GM10847 (cell line): Measurements from ENCODE around the gene NOTUM.

Experiments used
- POLR2A ChIP-seq: IDR thresholded peaks from 2 replicates; pipeline ENCODE4 v1.6.1; 2011; ENCODE audit not compliant: insufficient read length; ENCODE audit errors: extremely low read depth

The NOTUM gene

GRCh38 chr17:81941484-81942166 lies 19.4 kb downstream of the NOTUM start:
- no peak for TF ChIP-seq POLR2A

GRCh38 chr17:81940538-81941483 lies 20.2 kb downstream of the NOTUM start:
- no peak for TF ChIP-seq POLR2A

GRCh38 chr17:81939881-81940385 lies 21.1 kb downstream of the NOTUM start:
- TF ChIP-seq POLR2A: no peak

- TF ChIP-seq POLR2A: no peak
Observed at GRCh38 chr17:81939218-81939617, 21.8 kb downstream of the NOTUM start.

- no peak for TF ChIP-seq POLR2A
Observed at GRCh38 chr17:81935709-81936084, 25.3 kb downstream of the NOTUM start.

GRCh38 chr17:81934850-81935708 lies 25.9 kb downstream of the NOTUM start:
- no peak for TF ChIP-seq POLR2A

GRCh38 chr17:81934098-81934757 lies 26.8 kb downstream of the NOTUM start:
- TF ChIP-seq POLR2A: no peak

GRCh38 chr17:81933178-81933699 lies 27.7 kb downstream of the NOTUM start:
- TF ChIP-seq POLR2A: no peak

GRCh38 chr17:81932333-81932983 lies 28.5 kb downstream of the NOTUM start:
- no peak for TF ChIP-seq POLR2A

- no peak for TF ChIP-seq POLR2A
Observed at GRCh38 chr17:81931557-81932332, 29.2 kb downstream of the NOTUM start.

DNA sequence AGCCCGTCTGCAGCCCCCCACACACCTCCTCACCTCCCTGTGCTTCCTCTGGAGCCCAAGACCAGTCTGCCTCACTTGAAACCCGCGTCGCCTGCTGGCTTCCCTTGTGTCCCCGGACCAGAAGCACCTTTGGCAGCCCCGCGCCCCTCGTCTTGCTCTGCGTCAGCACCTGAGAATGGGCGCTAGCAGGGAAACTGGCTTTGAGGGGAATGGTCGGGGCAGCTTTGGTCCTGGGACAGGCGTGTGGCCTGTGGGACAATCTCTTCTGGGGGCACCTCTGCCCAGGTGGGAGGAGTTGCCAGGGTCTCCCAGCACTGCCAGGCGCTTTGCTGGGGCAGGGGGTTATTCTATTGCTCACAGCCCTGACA lies 29.8 kb downstream of the NOTUM start:
- TF ChIP-seq POLR2A: no peak

GRCh38 chr17:81930142-81931125 lies 30.6 kb downstream of the NOTUM start:
- no peak for TF ChIP-seq POLR2A
